HepG2 (cell line): Measurements from ENCODE around the gene LRRC8C. TPM values are rescaled to one million over a fixed set of nuclear protein-coding genes. Genes with fewer than 3 reads are reported as not detected.

ENCODE experiments used
- ATAC-seq: fragments of 200-7000 bp; cut with Tn5 transposase; 3 replicates; pipeline ENCODE4 v1.9.1; 2020; ENCODE audit warnings: mild to moderate bottlenecking, moderate library complexity
- BruUV-seq: library from RNA; stranded (reverse); fragments of 400-500 nt; replicated peaks from 2 replicates; lab custom pipeline; 2021; lab: Mats Ljungman, UMichigan
- CTCF ChIA-PET: fragments of 300-600 bp; formaldehyde crosslinking; extraction: SDS; loops from one replicate; lab custom pipeline; 2021; ENCODE audit warnings: low total read pairs, inconsistent platforms, low intra/inter-chr PET ratio; lab: Yijun Ruan, JAX
- POLR2A ChIA-PET: fragments of 350-600 bp; sonication (Branson Sonifier 250); formaldehyde crosslinking; loops from one replicate; lab custom pipeline; 2020; ENCODE audit warnings: antibody characterized with exemption, inconsistent platforms; lab: Yijun Ruan, JAX
- DNase-seq: peaks from one replicate; pipeline ENCODE4 v3.0.0-alpha.2; 2015; ENCODE audit warnings: low spot score
- FAIRE-seq: peaks from 3 replicates; lab custom pipeline; 2011; peaks lifted over from hg19 to GRCh38; lab: Jason Lieb, UNC
- H2AFZ ChIP-seq: one replicate; pipeline ENCODE4 v1.6.1; 2011; ENCODE audit warnings: low read length, inconsistent platforms
- H3K27ac ChIP-seq: fragments of 300-600 bp; 3 replicates; pipeline ENCODE4 v1.8.0; 2011; ENCODE audit warnings: mixed run types, mild to moderate bottlenecking, mixed read lengths, low read length, inconsistent platforms; ENCODE audit not compliant: insufficient read depth; ENCODE audit errors: extremely low read length
- H3K27me3 ChIP-seq, 2 experiments: fragments of 200-600 bp in 1 of 2; 2 replicates in 1 of 2; 3 replicates in 1 of 2; pipeline versions ENCODE4 v1.6.0 to v1.8.0; 2011; ENCODE audit warnings: low read length in 2 of 2, mild to moderate bottlenecking in 2 of 2, moderate library complexity in 2 of 2, inconsistent platforms in 1 of 2; ENCODE audit not compliant: insufficient read depth in 2 of 2, control insufficient read depth in 1 of 2
- H3K36me3 ChIP-seq, 2 experiments: fragments of 200-600 bp in 1 of 2; replicated peaks in 1 of 2; 2 replicates in 1 of 2; 3 replicates in 1 of 2; pipeline versions ENCODE4 v1.5.1 to v1.8.0; 2011; ENCODE audit warnings: low read length in 2 of 2, inconsistent platforms in 1 of 2; ENCODE audit not compliant: insufficient read depth in 2 of 2, control insufficient read depth in 1 of 2
- H3K4me1 ChIP-seq: 2 replicates; pipeline ENCODE4 v1.5.1; 2012; ENCODE audit warnings: low read length, inconsistent platforms; ENCODE audit not compliant: insufficient read depth
- H3K4me2 ChIP-seq: 2 replicates; pipeline ENCODE4 v1.6.0; 2011; ENCODE audit warnings: low read depth, low read length, inconsistent platforms
- H3K4me3 ChIP-seq, 3 experiments: fragments of 200-600 bp in 1 of 3; sonication (generic), shearing (Covaris generic) in 1 of 3; replicated peaks in 1 of 3; 2 replicates each; pipeline ENCODE4 v1.5.1; 2011 to 2016; ENCODE audit warnings: low read length in 3 of 3, inconsistent platforms in 2 of 3, low read depth in 2 of 3, mild to moderate bottlenecking in 2 of 3, control low read depth in 1 of 3, mixed read lengths in 1 of 3; ENCODE audit not compliant: insufficient read depth in 1 of 3
- H3K79me2 ChIP-seq: one replicate; pipeline ENCODE4 v1.6.1; 2011; ENCODE audit warnings: low read length, inconsistent platforms; ENCODE audit not compliant: insufficient read depth
- H3K9ac ChIP-seq: 2 replicates; pipeline ENCODE4 v1.6.0; 2011; ENCODE audit warnings: mild to moderate bottlenecking, low read depth, low read length, inconsistent platforms; ENCODE audit not compliant: insufficient read depth
- H3K9me3 ChIP-seq: 2 replicates; pipeline ENCODE4 v1.5.1; 2012; ENCODE audit warnings: mild to moderate bottlenecking, low read length
- H4K20me1 ChIP-seq: 2 replicates; pipeline ENCODE4 v1.6.0; 2011; ENCODE audit warnings: inconsistent platforms, mild to moderate bottlenecking, low read length, moderate library complexity; ENCODE audit not compliant: insufficient read depth
- ARID5B ChIP-seq: IDR thresholded peaks from 2 replicates; pipeline ENCODE4 v1.4.0; 2020; ENCODE audit warnings: mild to moderate bottlenecking, missing genetic modification reagents
- BHLHE40 ChIP-seq: IDR thresholded peaks from 2 replicates; pipeline ENCODE4 v1.6.1; 2011; ENCODE audit warnings: low read length, improper control_type of control experiment
- EED ChIP-seq: sonication (generic); formaldehyde crosslinking; IDR thresholded peaks from 2 replicates; pipeline ENCODE4 v1.5.0; 2020; ENCODE audit warnings: mild to moderate bottlenecking, missing genetic modification reagents
- HNRNPH1 ChIP-seq: fragments of 200-400 bp; formaldehyde crosslinking; optimal IDR thresholded peaks from 2 replicates; pipeline ENCODE3; 2017; ENCODE audit warnings: mild to moderate bottlenecking, low read depth, low read length
- HOXA5 ChIP-seq: sonication (generic); formaldehyde crosslinking; IDR thresholded peaks from 2 replicates; pipeline ENCODE4 v1.4.0; 2020; ENCODE audit warnings: missing genetic modification reagents
- RARG ChIP-seq: sonication (generic); formaldehyde crosslinking; IDR thresholded peaks from 2 replicates; pipeline ENCODE4 v1.4.0; 2020; ENCODE audit warnings: low read depth, mild to moderate bottlenecking, missing genetic modification reagents
- SMAD3 ChIP-seq: sonication (generic); formaldehyde crosslinking; IDR thresholded peaks from 2 replicates; pipeline ENCODE4 v1.4.0; 2020; ENCODE audit warnings: missing genetic modification reagents
- ZBTB10 ChIP-seq: sonication (generic); formaldehyde crosslinking; IDR thresholded peaks from 2 replicates; pipeline ENCODE4 v1.4.0; 2020; ENCODE audit warnings: missing genetic modification reagents, borderline replicate concordance
- ZKSCAN5 ChIP-seq: sonication (generic); formaldehyde crosslinking; IDR thresholded peaks from 2 replicates; pipeline ENCODE4 v1.5.1; 2020; ENCODE audit warnings: mild to moderate bottlenecking, missing genetic modification reagents
- ZMYM3 ChIP-seq: sonication (generic); formaldehyde crosslinking; IDR thresholded peaks from 2 replicates; pipeline ENCODE4 v1.5.1; 2020; ENCODE audit warnings: mild to moderate bottlenecking, missing genetic modification reagents
- ZNF121 ChIP-seq: sonication (generic); formaldehyde crosslinking; IDR thresholded peaks from 2 replicates; pipeline ENCODE4 v1.5.0; 2020; ENCODE audit warnings: mild to moderate bottlenecking, missing genetic modification reagents
- ZNF446 ChIP-seq: sonication (generic); formaldehyde crosslinking; IDR thresholded peaks from 2 replicates; pipeline ENCODE4 v1.5.0; 2020; ENCODE audit warnings: mild to moderate bottlenecking, missing genetic modification reagents
- ZNF670 ChIP-seq: sonication (generic); formaldehyde crosslinking; IDR thresholded peaks from 2 replicates; pipeline ENCODE4 v1.8.0; 2022; ENCODE audit warnings: mild to moderate bottlenecking, missing genetic modification reagents, borderline replicate concordance
- WGBS: methylation state at CpG from one replicate; pipeline ENCODE4 v1.1.6; 2017; ENCODE audit warnings: low lambda C conversion rate; 5-methylcytosine and 5-hydroxymethylcytosine counted together
- in situ Hi-C: cut with HindIII; loops from 2 replicates; pipeline ENCODE4 v1.10.0; 2017; ENCODE audit warnings: low pct_unique_long_range_greater_than_20kb; ENCODE audit not compliant: extremely low pct_ligation_motif_present
- intact Hi-C: fragments of 100-400 bp; cut with micrococcal nuclease; formaldehyde crosslinking; loops from one replicate; pipeline ENCODE4 v1.10.0; 2022; ENCODE audit not compliant: unreplicated experiment
- polyA plus RNA-seq, 8 experiments: library from polyadenylated mRNA; depleted of rRNA in 3 of 8; stranded (reverse) in 7 of 8; unstranded in 1 of 8; fragments of >200 nt; fragmentation: Illumina TruSeq in 4 of 8; extraction: Trizol in 4 of 8; gene quantifications; 2 replicates each; pipeline versions ENCODE4 v1.2.1 to v1.2.3, GENCODE V29; 2011 to 2016; ENCODE audit warnings: low read depth in 4 of 8, missing spikeins in 1 of 8, mixed read lengths in 1 of 8; ENCODE audit not compliant: insufficient read depth in 1 of 8
- total RNA-seq, 5 experiments: library from RNA; depleted of rRNA; stranded (reverse); fragments of >200 nt; fragmentation: Illumina TruSeq; extraction: Trizol; gene quantifications; 2 replicates each; pipeline ENCODE4 v1.2.3, GENCODE V29; 2016; ENCODE audit warnings: low read depth in 1 of 5
- TF ChIP-seq, protein P1 (sequence below): sonication (generic); formaldehyde crosslinking; IDR thresholded peaks from 2 replicates; pipeline ENCODE4 v1.5.0; 2020; ENCODE audit warnings: missing genetic modification reagents, mild to moderate bottlenecking, borderline replicate concordance
- TF ChIP-seq, protein P2 (sequence below): sonication (generic); formaldehyde crosslinking; IDR thresholded peaks from 2 replicates; pipeline ENCODE4 v1.5.0; 2020; ENCODE audit warnings: mild to moderate bottlenecking, missing genetic modification reagents

LRRC8C gene
- total and polyA plus RNA-seq, 2 of the 13 experiments (the other 11 are each of a cell fraction or from before 2014, with no cell fraction given): 0.22 to 0.32 TPM

GRCh38 chr1:89765774-89766173, 132.9 kb downstream of the LRRC8C start:
- Histone ChIP-seq H3K27ac (no peak overlapping the region), H3K9me3 (no peaks in the 10 kb centered on the region), H3K4me2 (no peak overlapping the region), H2AFZ (no peak overlapping the region), H3K4me1 (peaks cover 18% of the 10 kb centered on the region), H3K27me3 (peaks cover 8 to 42% of the 10 kb centered on the region in 2 experiments), H3K79me2 (no peaks in the 10 kb centered on the region), H3K4me3 (no peak overlapping the region), H3K36me3 (no peaks in the 10 kb centered on the region), H4K20me1 (no peaks in the 10 kb centered on the region), H3K9ac (no peak overlapping the region)
- ChIA-PET CTCF (no interaction called here), POLR2A (no interaction called here)
- WGBS: 0% methylated on average over 1 of the region's 1 CpG
- FAIRE-seq (no peak), ATAC-seq (no peak), DNase-seq (no peak)
- in situ Hi-C loops: no loop called here
- intact Hi-C loops: no loop called here
- TF ChIP-seq RARG (CRISPR knock-in tag): no peak
- no peak for TF ChIP-seq BHLHE40
- no peak for TF ChIP-seq ZNF121 (CRISPR knock-in tag)
- no peak for TF ChIP-seq ZBTB10 (CRISPR knock-in tag)
- no peak for TF ChIP-seq ZNF446 (CRISPR knock-in tag)
- TF ChIP-seq ZMYM3 (CRISPR knock-in tag): no peak
- no peak for TF ChIP-seq ARID5B (CRISPR knock-in tag)
- no peak for TF ChIP-seq HNRNPH1
- TF ChIP-seq, protein P1, sequence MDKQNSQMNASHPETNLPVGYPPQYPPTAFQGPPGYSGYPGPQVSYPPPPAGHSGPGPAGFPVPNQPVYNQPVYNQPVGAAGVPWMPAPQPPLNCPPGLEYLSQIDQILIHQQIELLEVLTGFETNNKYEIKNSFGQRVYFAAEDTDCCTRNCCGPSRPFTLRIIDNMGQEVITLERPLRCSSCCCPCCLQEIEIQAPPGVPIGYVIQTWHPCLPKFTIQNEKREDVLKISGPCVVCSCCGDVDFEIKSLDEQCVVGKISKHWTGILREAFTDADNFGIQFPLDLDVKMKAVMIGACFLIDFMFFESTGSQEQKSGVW (CRISPR knock-in tag): no peak
- TF ChIP-seq ZKSCAN5 (CRISPR knock-in tag): no peak
- no peak for TF ChIP-seq SMAD3 (CRISPR knock-in tag)
- TF ChIP-seq HOXA5 (CRISPR knock-in tag): no peak
- TF ChIP-seq ZNF670 (CRISPR knock-in tag): no peak
- TF ChIP-seq EED (CRISPR knock-in tag): no peak
- TF ChIP-seq, protein P2, sequence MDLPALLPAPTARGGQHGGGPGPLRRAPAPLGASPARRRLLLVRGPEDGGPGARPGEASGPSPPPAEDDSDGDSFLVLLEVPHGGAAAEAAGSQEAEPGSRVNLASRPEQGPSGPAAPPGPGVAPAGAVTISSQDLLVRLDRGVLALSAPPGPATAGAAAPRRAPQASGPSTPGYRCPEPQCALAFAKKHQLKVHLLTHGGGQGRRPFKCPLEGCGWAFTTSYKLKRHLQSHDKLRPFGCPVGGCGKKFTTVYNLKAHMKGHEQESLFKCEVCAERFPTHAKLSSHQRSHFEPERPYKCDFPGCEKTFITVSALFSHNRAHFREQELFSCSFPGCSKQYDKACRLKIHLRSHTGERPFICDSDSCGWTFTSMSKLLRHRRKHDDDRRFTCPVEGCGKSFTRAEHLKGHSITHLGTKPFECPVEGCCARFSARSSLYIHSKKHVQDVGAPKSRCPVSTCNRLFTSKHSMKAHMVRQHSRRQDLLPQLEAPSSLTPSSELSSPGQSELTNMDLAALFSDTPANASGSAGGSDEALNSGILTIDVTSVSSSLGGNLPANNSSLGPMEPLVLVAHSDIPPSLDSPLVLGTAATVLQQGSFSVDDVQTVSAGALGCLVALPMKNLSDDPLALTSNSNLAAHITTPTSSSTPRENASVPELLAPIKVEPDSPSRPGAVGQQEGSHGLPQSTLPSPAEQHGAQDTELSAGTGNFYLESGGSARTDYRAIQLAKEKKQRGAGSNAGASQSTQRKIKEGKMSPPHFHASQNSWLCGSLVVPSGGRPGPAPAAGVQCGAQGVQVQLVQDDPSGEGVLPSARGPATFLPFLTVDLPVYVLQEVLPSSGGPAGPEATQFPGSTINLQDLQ (CRISPR knock-in tag): no peak
- BruUV-seq: no TSS peak
